Measurements from ENCODE around the gene MUC15.

The MUC15 gene

GRCh38 chr11:26571861-26572654, at the start of gene MUC15:
MUC15 (minus strand) TSS chr11:26572263; CDS start chr11:26567094, 5,169 bp downstream.
- H3K27ac ChIP-seq: 0 out of 2 replicates have a peak within 1 kb of the TSS, but pooled peaks have one; percentile 7
- TF ChIP-seq CTCF (conservative IDR thresholded peaks at IDR 0.05): no peak

GRCh38 chr11:26621132-26621531, 49.1 kb upstream of the MUC15 start:
- no peak overlapping the region for H3K27ac ChIP-seq
- TF ChIP-seq CTCF (conservative IDR thresholded peaks at IDR 0.05): no peak

GRCh38 chr11:26620282-26621045, 48.4 kb upstream of the MUC15 start:
- no peak for TF ChIP-seq CTCF (conservative IDR thresholded peaks at IDR 0.05)
- no peak overlapping the region for H3K27ac ChIP-seq

- no peak overlapping the region for H3K27ac ChIP-seq
- TF ChIP-seq CTCF (conservative IDR thresholded peaks at IDR 0.05): no peak
Measured at GRCh38 chr11:26618441-26618840, 46.4 kb upstream of the MUC15 start.

GRCh38 chr11:26613759-26614158, 41.7 kb upstream of the MUC15 start:
- no peak overlapping the region for H3K27ac ChIP-seq
- no peak for TF ChIP-seq CTCF (conservative IDR thresholded peaks at IDR 0.05)

- no peak overlapping the region for H3K27ac ChIP-seq
- no peak for TF ChIP-seq CTCF (conservative IDR thresholded peaks at IDR 0.05)
Measured at GRCh38 chr11:26608507-26609146, 36.6 kb upstream of the MUC15 start.

Measured in VCaP (cell line).